Activated CD4-positive, alpha-beta T cell treated with anti-CD3 and anti-CD28 coated beads, Interleukin-2, amount 50 U/mL, for 16 hours (primary cell): ENCODE measurements around the gene TREM1.

Experiments used
- DNase-seq: peaks from one replicate; pipeline ENCODE4 v3.0.0-alpha.2; 2020

Gene TREM1

GRCh38 chr6:41286544-41287346 lies at the start of gene TREM1:
Gene TREM1, minus strand, starts transcription at chr6:41286682. Its CDS starts 27 bp downstream, at chr6:41286655.
- DNase-seq: no peak

- DNase-seq: no peak
Measured at GRCh38 chr6:41335943-41336342, 49.5 kb upstream of the TREM1 start.

DNA sequence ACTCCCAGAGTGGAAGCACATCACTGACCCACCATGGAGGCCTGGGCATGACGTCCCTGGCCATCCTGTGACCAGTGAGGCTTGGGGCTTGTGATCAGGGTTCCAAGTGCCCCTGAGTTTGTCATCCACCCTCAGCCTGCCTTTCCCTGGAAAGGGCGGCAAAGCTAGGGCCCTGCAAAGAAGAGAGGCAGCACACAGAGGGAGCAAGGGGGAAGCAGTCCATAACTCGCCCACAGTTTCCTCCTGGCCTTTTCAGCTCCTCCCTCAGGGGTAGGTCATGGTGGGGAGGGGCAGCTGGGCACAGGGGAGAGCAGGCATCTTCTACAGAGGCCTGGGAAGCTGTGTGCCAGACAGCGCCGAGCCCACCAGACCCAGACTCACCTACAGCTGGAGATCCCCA lies 48.8 kb upstream of the TREM1 start, which contains the start of gene NCR2:
Gene NCR2 (plus strand): TSS at position 313 of the 400 bp plus-strand sequence. CDS start 269 bp downstream, outside the sequence.
- DNase-seq: no peak

- no peak for DNase-seq
Measured at GRCh38 chr6:41334482-41335040, 48.1 kb upstream of the TREM1 start.

- DNase-seq: no peak
Measured at GRCh38 chr6:41332842-41333736, 46.6 kb upstream of the TREM1 start.

DNA sequence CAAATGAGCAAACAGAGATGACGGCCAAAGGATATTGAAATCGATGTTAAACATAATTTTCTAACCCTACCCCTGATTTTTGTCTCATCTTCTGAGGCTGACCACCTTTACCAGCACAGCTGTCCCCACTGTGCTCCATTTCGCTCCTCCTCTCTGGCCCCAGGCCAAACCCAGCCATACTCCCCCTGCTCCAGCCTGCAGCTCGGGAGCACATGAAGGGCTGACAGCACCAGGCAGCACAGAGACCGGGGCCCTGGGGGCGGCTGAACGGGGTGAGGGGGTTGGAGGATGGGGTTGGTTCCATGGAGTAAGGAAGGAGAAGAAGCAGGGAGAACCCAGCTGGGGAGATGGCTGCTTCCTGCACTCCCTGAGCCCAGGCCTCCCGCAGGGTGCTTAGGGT lies 45.8 kb upstream of the TREM1 start:
- no peak for DNase-seq

DNA sequence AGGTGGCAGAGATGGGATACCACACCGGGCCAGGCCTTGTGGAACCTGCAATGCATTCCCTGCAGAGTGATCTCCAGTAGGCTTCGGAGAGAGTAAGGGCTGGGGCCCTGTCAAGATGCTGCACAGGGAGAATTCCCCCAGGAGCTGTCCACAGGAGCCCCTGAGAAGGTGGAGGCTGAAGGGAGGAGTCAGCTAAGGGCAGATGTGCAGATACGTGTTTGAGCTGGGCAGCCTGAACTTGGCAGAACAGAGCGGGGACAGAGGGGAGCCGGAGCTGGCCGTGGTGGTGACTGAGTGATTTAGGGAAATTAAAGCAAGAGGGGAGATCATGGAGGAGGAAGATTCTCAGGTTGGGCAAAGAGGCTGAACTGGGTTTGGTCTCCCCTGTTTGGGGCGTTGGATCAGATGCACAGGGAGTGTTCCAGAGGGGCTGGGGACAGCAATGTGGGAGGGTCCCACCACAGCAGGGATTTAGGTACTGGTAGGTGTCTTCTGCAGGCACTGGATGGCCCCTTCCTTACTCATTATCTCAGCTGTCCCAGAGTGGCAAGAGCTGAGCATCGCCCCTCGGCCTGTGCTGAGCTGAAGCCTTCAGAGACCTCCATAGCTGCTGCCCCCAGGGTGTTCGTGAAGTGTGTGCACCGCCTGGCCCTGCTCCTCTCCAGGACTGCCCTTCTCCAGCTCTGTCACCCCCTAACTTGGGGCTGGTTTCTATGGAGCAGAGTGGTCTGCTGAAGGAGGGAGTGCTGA lies 45.1 kb upstream of the TREM1 start:
- no peak for DNase-seq

DNA sequence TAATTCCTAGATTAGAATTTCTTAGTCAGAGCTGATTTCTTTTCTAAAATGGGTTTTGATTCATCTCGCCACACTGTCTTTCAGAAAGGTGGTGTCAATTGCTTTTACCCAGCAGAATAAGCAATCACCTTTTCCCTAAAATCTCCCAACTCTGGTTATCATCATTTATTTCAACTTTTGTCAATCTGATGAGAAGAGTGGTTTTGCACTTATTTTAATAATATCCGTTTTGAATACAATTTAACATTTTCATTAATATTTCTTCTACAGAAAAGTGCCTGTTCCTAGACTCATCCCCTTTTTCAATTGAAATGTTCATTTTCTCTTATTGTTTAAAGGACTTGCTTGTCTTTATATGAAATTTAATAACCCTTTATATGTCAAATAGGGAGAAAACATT lies 40.7 kb upstream of the TREM1 start:
- DNase-seq: no peak

DNA sequence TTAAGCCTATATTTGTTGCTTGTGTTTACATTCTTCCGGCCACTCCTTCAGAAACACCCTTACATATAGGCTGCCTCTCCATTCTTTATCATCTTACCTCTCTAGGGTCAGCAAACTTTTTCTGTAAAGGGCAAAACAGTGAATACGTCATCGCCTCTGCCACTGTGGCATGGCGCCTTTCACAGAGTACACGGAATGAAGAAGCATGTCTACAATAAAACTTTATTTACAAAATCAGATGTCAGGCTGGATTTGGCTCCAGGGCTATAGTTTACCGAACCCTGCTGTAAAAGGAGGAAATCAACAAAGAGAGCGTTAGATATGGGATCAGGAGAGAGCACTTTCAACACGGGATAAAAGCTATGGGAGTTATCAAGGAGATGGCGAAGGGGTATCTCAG lies 39.6 kb upstream of the TREM1 start:
- no peak for DNase-seq

DNA sequence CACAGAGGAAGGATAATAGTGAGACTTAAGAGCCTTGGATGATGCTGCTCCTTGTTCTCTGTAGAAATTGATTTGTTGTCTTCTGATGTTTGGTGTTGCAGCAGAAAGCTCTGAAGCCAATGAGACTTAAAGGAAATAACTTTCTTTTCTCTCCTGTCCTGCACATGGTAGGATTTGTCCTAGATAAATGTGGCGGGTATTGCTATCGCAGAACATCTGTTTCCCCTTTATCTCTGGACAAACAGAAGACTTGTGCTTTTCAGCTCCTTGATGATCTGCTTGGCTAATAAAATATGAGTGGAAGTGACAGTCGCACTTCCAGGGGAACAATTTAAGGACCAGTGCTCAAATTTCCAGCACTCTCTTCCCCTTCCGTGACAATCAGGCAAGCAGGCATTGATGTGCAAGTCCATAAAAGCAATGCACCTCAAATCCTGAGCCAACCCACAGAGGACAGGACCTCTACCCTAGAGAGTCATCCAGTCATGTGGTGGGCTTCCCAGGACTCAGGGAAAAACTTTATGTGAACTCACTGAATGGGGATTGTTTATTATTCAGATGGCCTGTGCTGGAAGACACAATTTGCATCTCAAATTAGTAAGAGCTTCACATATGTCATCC lies 39.1 kb upstream of the TREM1 start:
- DNase-seq: no peak

DNA sequence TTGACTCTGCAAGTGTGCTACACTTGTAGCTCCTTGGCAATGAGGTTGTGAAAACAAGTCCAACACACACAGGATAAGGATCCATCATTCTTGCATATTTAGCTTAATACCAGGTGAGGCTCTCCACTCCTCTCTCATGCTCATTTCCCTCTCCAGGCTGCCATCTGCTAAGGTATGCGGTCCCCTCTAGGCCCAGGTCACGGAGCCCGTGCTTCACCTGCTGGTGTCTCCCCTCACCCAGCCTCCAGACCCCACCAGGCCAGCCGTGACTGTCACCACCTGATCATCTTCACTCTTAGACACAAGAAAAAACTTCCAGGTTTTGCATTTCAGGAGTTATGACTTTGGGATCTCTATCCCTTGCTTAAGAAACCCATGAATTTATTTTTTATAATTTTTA lies 34.7 kb upstream of the TREM1 start:
- DNase-seq: no peak

DNA sequence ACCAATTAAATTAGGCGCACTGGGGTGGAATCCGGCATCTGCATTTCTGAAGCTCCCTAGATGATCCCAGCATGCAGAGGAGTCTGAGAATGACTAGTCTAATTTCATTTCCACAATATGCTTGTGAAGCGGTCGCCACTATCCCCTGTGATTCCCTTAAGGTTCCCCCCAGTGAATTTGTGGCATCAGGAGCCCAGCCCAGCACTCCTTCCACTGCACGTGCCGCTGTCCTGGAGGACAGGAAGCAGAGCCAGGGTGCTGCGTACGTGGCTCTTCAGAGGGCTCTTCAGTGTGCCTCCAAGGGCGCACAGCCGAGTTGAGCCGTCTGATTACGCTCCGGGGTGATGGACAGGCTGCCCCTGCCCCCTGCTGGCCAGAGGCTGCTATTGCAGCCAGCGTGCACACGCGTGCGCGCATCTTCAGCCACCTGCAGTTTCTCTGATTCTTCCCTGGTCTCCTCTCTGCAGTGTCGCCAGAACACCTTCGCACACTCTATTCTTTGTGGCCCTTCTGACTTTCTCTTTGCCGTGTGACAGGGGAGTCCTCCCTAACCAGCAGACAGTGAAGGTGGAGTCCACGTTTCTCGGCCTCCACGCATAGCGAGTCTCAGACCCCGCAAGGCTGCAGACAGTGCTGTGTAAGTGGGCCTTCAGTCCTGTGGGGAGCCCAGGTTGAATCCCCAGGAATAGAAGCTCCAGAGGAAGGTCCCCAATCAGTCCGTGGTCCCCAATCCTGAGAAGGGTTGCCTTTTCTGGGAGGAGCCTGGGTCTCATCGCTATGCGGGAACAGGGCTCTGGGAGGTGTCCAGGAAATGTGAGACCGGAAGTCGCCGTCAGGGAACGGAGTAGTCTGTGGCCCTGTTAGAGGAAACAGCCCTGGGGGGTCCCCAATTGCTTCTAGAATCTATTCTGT lies 32.4 kb upstream of the TREM1 start:
- DNase-seq: peak; percentile 88

DNA sequence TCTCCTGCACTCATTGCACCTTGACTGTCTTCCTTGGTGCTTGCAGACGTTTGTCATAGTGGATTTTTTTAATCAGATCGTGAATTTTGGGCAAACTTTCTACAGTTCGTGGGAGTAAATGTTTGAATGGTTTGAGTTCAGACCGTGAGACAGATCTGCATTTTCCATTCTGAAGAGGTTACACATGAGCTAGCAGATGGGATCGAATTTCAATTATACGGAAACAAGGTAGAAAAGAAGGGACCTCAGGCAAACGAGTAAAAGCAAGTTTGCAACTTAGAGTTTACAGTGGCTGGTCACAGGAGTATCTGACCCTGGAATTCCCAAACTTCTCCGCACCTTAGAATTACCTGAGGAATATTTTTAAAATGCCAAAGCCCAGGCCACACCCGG lies 31.8 kb upstream of the TREM1 start:
- DNase-seq: no peak

DNA sequence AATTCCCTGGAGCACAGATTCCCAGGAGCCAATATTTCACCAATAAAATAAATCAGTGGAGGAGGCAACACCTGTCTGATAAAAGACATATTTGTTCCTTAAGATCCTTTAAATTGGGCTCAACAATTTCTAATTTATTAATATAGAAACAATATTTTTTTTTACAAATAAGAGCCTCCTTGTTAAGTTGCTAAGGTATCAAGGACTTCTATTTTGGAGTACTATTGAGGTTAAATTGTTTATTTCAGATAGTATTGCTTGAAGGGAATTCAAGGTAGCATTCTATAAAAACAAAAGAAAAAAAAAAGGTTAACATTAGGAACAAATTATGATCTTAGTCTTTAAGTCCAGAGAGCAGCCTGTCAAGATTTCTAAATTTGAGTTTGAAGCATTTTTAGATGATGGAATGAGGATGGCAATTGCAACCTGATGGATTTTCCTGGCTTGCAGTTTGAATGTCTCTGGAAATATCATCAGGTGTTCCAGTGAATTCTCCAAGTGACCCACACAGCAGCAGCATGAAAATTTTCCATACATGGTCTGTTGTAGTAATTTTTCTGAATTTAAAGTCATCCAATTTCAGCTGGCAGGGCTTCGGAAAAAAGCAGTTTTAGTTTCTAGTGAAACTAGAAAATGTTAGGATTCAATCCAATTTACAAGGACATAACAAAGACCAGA lies 29.6 kb upstream of the TREM1 start:
- DNase-seq: no peak

DNA sequence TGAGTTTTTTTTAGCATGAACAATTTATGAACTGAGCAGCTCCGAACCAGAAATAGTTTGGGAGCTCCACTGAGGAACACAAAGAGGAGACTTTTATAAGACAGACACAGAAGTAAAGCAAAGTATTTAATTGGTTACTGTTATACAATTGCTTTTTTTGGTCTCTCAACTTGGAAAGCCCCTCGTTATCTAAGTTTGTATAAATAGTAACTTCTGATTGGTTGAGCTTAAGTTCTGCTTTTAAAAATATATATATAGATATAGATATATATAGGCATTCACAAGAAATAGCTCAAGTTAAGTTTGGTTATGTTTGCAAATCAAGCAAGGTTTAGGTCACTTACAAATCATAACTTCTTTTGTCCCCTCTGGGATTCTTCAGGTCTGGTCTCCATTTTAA lies 28.7 kb upstream of the TREM1 start:
- DNase-seq: no peak

GRCh38 chr6:41306187-41306854 lies 19.8 kb upstream of the TREM1 start:
- peak; percentile 52 for DNase-seq

DNA sequence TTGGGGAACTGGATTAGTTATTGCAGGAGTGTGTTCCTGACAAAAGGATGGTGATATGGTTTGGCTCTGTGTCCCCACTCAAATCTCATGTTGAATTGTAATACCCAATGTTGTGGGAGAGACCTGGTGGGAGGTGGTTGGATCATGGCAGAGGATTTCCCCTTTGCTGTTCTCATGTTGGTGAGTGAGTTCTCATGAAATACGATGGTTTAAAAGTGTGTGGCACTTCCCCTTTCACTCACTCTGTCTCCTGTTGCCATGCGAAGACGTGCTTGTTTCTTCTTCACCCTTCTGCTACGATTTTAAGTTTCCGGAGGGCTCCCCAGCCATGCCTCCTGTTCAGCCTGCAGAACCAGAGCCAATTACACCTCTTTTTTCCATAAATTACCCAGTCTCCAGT lies 16.2 kb upstream of the TREM1 start:
- DNase-seq: no peak

DNA sequence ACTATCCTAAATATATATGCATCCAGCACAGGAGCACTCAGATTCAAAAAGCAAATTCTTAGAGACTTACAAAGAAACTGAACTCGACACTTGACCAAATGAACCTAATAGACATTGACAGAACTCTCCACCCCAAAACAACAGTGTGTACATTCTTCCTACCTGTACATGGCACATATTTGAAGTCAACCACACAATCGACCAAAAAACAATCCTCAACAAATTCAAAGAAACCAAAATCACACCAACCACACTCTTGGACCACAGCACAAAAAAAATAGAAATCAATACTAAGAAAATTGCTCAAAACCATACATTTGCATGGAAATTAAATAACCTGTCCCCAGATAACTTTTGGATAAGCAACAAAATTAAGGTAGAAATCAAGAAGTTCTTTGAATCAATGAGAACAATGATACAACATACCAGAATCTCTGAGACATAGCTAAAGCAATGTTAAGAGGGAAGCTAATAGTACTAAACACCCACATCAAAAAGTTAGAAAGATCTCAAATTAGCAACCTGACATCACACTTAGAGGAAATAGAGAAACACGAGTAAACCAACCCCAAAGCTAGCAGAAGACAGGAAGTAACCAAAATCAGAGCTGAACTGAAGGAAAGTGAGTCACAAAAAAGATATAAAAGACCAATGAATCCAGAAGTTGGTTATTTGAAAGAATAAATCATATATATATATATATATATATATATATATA lies 12.5 kb upstream of the TREM1 start:
- peak; percentile 59 for DNase-seq

- DNase-seq: peak; percentile 10
Measured at GRCh38 chr6:41297248-41297647, 10.8 kb upstream of the TREM1 start.
